ENCODE measurements around the gene KCNT2.
"Not testable (repeated sequence)": the region's sequence is repeated elsewhere in the genome, so short reads cannot be mapped to it uniquely, and the experiment has no call there.

KCNT2 gene

GRCh38 chr1:196590012-196590708 is 18.1 kb downstream of the KCNT2 start:
- no peak for DNase-seq

- DNase-seq, result no peak
These were observed 23.5 kb downstream of the KCNT2 start for GRCh38 chr1:196584696-196585095.

- DNase-seq, result no peak
These were observed 30.9 kb downstream of the KCNT2 start for GRCh38 chr1:196577386-196577785.

- DNase-seq, result no peak
These were observed 35.0 kb downstream of the KCNT2 start for GRCh38 chr1:196573226-196573625.

GRCh38 chr1:196567238-196567637 is 41.0 kb downstream of the KCNT2 start:
- DNase-seq, result no peak

- DNase-seq, result no peak
These were observed 44.5 kb downstream of the KCNT2 start for GRCh38 chr1:196563768-196564167.

- no peak for DNase-seq
These were observed 48.9 kb downstream of the KCNT2 start for GRCh38 chr1:196559314-196559713.

GRCh38 chr1:196558411-196558810 is 49.8 kb downstream of the KCNT2 start:
- no peak for DNase-seq

GRCh38 chr1:196557797-196558196 is 50.4 kb downstream of the KCNT2 start:
- DNase-seq, result no peak

GRCh38 chr1:196550731-196551130 is 57.5 kb downstream of the KCNT2 start:
- DNase-seq, result no peak

- no peak for DNase-seq
These were observed 61.7 kb downstream of the KCNT2 start for GRCh38 chr1:196546272-196547111.

- DNase-seq, result no peak
These were observed 63.0 kb downstream of the KCNT2 start for GRCh38 chr1:196545222-196545621.

- DNase-seq, result no peak
These were observed 63.6 kb downstream of the KCNT2 start for GRCh38 chr1:196544617-196545016.

- no peak for DNase-seq
These were observed 64.4 kb downstream of the KCNT2 start for GRCh38 chr1:196543833-196544232.

GRCh38 chr1:196538473-196538872 is 69.8 kb downstream of the KCNT2 start:
- DNase-seq, result no peak

GRCh38 chr1:196535727-196536126 is 72.5 kb downstream of the KCNT2 start:
- peak; percentile 8 to 22 for DNase-seq

GRCh38 chr1:196531737-196532524 is 76.3 kb downstream of the KCNT2 start:
- no peak for DNase-seq

- no peak for DNase-seq
These were observed 80.3 kb downstream of the KCNT2 start for GRCh38 chr1:196527919-196528318.

GRCh38 chr1:196522574-196523345 is 85.5 kb downstream of the KCNT2 start:
- DNase-seq, result not testable (repeated sequence)

GRCh38 chr1:196517193-196517592 is 91.0 kb downstream of the KCNT2 start:
- DNase-seq, result no peak

GRCh38 chr1:196516373-196516772 is 91.9 kb downstream of the KCNT2 start:
- DNase-seq, result no peak

- DNase-seq, result no peak
These were observed 92.3 kb downstream of the KCNT2 start for GRCh38 chr1:196515904-196516303.

GRCh38 chr1:196513821-196514220 is 94.4 kb downstream of the KCNT2 start:
- no peak for DNase-seq
